ENCODE results near the gene RBP5. TPM values are rescaled to one million over a fixed set of nuclear protein-coding genes. Genes with fewer than 3 reads are reported as not detected.

The RBP5 gene
- polyA plus RNA-seq, 3 donors, result 50.9 to 65.4 (median 52.6) TPM

DNA sequence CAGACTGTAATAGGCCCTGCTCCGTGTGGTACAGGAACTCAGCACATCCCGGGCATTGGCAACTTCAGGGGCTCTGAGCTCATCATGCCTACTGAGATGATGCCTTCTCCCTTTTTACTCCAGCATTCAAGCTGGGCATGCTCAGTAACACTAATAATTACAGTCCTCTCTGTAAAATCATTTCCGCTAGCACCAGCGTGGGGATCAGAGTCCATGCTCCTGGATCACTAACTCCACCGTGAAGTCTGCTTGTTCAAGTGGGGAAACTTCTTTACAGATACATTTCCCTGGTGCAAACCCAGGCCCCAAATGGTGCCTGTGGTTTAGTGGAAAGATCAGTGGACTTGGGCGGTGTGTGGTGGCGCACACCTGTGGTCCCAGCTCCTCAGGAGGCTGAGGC is 18.2 kb upstream of the RBP5 start:
- no peak for DNase-seq (ENCODE audit: low read depth in 3 of 3, low spot score in 2 of 3)

DNA sequence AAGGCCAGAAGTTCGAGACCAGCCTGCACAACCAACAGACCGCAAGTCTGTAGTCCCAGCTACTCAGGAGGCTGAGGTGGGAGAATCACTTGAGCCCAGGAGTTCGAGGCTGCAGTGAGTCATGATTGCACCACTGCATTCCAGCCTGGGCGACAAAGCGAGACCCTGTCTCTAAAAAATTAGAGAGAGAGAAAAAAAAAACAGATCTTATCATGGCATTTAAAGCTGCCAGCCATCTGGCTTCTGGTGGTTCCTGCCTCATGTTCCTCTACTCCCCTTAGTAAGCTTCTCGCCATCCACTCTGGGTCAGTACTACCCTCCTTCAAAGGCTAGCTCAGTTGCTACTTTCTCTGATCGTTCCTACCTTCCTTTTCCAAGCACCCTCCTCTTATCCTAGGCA is 17.5 kb upstream of the RBP5 start:
- no peak for DNase-seq (ENCODE audit: low read depth in 3 of 3, low spot score in 2 of 3)

DNA sequence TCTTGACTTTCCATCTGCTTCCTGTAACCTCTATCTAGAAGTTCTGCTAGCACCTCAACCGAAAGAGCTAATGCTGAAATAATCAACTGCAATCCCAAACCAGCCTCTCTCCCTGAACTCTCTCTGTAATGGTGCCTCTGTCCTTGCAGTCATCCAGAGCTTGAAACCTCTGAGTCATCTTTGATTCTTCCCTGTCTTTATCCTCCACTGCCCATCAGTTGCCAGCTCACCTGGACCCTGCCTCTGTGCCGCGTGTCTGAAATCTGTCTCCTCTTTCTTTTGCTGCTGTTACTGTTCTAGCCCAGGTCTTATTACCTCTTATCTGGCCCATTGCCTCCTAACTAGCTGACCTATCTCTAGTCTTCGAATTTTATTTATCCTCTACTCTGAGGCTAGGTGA is 17.0 kb upstream of the RBP5 start:
- no peak for DNase-seq (ENCODE audit: low read depth in 3 of 3, low spot score in 2 of 3)

GRCh38 chr12:7144414-7145120 is 15.9 kb upstream of the RBP5 start:
- DNase-seq (ENCODE audit: low read depth in 3 of 3, low spot score in 2 of 3), result no peak

DNA sequence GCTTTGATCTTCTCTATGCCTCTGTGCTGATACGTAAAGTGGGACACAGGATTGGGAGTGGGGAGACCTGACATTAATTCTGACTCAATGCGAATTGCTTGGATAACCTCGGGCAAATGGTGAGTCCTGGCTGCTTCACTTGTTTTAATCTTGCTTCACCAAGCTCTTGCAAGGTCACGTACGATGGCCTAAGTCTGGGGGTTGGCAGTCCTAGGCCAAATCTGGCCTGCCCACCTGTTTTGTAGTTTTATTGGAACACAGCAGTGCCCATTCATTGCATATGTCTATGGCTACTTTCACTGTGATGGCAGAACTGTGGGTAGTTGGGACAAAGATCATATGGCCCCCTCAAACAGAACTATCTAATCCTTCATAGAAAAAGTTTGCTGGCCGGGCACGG is 14.9 kb upstream of the RBP5 start:
- no peak for DNase-seq (ENCODE audit: low read depth in 3 of 3, low spot score in 2 of 3)

GRCh38 chr12:7142809-7143465 is 14.2 kb upstream of the RBP5 start:
- no peak for DNase-seq (ENCODE audit: low read depth in 3 of 3, low spot score in 2 of 3)

GRCh38 chr12:7142056-7142644 is 13.5 kb upstream of the RBP5 start:
- no peak for DNase-seq (ENCODE audit: low read depth in 3 of 3, low spot score in 2 of 3)

- DNase-seq (ENCODE audit: low read depth in 3 of 3, low spot score in 2 of 3), result no peak
These were observed 12.8 kb upstream of the RBP5 start for GRCh38 chr12:7141351-7142005.

GRCh38 chr12:7139200-7139599 is 10.5 kb upstream of the RBP5 start:
- no peak for DNase-seq (ENCODE audit: low read depth in 3 of 3, low spot score in 2 of 3)

DNA sequence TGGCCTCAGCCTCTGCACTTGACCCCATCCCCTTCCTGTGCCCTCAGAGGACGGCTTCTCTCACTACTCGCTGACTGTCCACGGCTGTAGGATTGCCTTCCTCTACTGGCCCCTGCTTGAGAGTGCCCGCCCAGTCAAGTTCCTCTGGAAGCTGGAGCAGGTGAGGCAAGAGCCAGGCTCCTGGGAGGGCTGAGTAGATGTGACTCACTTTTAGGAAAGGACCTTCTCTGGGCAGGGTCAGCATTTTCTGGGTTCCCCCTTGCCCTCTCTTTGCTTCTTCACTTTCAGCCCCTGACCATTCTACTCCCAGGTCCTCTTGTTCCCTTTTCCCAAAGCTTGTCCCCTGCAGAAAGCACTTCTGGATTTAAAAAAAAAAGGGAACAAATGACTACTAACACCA is 9.2 kb upstream of the RBP5 start:
- DNase-seq (ENCODE audit: low read depth in 3 of 3, low spot score in 2 of 3), result no peak

- DNase-seq (ENCODE audit: low read depth in 3 of 3, low spot score in 2 of 3), result no peak
These were observed 8.0 kb upstream of the RBP5 start for GRCh38 chr12:7136676-7137075.

GRCh38 chr12:7136071-7136470 is 7.4 kb upstream of the RBP5 start:
- DNase-seq (ENCODE audit: low read depth in 3 of 3, low spot score in 2 of 3), result no peak

- no peak for DNase-seq (ENCODE audit: low read depth in 3 of 3, low spot score in 2 of 3)
These were observed 5.9 kb upstream of the RBP5 start for GRCh38 chr12:7134396-7135166.

- no peak for DNase-seq (ENCODE audit: low read depth in 3 of 3, low spot score in 2 of 3)
These were observed 2.8 kb upstream of the RBP5 start for GRCh38 chr12:7131502-7131866.

DNA sequence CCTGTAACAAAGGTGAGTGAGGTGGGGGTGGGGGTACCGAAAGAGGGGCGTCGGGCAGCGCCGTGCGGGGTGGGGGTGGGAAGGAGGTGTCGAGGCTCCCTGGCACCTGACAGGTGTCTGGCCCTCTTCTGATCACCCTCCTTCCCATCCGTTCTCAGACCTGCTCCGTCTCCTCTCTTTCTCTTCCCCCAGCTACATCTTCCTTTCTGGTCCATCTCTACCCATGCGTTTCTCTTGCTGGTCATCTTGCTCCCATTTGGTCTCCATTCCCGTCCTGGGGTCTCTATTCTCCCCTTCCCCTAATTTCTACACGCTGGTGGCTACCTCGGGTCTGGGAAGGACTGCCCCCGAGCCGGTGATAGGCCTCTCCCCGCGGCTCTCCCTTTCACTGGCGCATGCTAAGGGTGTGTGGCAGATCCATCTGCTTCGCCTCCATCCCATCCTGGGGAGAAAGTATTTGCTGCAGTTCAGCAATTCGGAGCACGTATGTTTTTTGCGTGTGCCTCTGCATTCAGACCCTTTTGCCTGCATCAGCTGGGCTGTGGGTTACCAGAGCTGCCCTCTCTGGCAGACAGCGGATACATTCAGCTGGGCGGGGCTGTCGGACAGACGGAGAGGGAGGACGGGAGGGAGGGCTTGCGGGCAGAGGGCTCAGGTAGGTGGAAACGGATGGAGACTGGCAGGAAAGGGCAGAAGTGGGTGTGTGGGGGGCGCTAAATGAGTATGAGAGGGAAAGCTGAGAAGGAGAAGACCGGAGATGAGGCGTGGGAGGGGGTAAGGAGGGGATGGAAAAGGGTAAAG is 2.2 kb upstream of the RBP5 start:
- DNase-seq (ENCODE audit: low read depth in 3 of 3, low spot score in 2 of 3), result no peak

DNA sequence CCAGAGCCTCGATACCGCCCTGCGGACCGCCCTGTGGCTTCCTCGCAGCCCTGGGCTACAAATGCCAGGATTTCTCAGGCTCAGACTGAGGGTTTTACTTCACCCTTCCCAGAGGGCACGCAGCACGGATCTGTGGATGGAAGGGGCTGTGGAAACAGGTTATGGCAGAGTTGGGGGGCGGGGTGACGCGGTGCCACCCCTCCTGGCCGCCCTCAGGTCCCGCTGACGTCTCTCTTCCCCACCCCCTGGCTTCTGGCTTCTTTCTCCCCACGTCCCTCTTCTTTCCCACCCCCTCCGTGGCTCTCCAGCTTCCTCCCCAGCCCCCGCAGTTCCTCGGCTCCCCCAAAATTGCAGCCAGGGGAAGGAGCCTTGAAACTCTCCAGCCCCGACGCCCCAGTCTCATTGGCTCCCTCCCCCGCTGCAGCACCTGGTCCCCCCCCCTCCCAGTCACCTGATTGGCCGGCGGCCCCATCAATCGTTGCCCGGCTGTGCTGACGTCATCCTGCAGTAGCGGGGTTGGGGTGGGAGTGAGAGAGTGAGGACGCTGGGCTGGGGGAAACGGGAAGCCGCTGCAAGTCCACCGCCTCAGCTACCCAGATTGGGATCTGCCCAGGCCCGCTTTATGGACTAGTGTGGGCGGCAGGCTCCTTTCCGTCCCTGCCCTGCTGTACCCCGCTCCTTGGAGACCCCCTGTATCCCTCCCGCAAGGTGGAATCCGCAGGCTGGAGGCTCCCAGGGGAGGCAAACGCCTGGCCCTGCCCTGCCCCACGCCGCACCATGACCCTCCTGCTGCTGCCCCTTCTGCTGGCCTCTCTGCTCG is 1.4 kb upstream of the RBP5 start, which contains the start of gene CLSTN3:
Gene CLSTN3, plus strand, starts transcription at position 500 of the 820 bp plus-strand sequence. Its CDS starts 278 bp downstream, at position 778.
- peak in 2 of 3 donors; percentile 72 to 76 for DNase-seq (ENCODE audit: low read depth in 3 of 3, low spot score in 2 of 3)

DNA sequence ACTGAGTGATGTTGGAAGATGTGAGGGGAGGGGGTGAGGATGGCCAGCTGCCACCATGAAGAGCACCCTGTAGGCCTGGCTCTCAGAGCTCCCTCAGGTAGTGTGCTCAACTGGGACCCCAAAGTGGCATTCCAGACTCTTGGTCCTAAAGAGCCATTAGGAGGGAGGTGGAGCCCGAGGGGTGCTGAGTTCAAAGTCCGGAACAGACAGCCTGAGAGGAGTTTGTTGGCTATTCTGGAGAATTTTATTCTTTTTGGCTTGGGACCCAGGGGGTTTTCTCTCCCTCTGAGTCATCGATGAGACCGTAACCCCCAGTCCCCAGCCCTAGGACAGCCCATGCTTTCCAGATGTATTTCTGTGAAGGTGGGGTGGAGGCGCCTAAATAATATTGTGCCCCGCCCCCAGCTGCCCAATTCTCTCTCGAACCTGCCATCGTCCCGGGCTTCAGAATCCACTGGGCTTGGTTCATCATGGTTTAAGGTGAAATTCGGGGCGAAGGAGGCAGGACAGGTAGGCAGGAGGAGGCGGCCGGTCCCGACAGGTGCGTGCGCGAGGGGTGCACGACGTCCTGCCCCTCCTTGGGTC is 690 bp upstream of the RBP5 start:
- DNase-seq (ENCODE audit: low read depth in 3 of 3, low spot score in 2 of 3), result no peak

DNA sequence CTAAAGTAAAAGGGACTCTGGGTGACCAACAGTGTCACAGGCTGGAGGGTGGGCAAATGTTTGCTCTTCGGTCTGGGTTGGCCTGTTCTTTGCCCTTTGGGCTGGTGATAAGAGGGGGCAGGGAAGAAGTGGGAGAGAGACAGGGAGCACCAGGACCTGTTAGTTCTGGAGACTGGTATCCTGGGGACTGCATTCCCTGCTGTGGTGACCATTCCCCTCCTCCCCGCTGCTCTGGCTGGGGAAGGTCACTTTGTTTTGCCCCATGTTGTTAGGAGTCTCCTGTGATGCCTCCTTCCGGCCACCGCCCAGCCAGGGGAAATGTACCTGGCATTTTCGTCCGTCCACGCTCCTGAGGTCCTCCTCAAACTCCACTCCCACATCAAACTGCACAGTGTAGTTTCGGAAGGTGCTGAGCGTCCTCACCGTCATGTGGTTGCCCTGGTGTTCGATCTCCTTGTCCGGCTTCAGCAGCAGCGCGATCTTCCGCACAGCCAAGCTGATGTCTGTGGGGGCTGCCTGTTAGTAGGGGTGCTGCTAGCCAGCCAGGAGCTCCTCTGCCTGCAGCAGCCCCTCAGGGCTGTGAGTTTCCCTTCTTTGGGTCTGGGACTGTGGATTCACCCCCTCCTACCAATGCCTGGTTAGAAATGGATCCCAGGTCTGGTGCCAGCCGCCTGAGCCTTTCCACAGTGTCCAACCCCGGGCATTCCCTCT is 618 bp downstream of the RBP5 start:
- DNase-seq (ENCODE audit: low read depth in 3 of 3, low spot score in 2 of 3), result no peak
